Naive thymus-derived CD4-positive, alpha-beta T cell (primary cell): ENCODE results near the gene ALDH18A1. TPM values are rescaled to one million over a fixed set of nuclear protein-coding genes. Genes with fewer than 3 reads are reported as not detected.

Source experiments
- ATAC-seq: fragments of 150-1000 bp; cut with Tn5 transposase; 2 replicates; pipeline ENCODE4 v1.10.0; 2021; ENCODE audit warnings: mild to moderate bottlenecking, moderate library complexity
- CTCF ChIA-PET: fragments of 350-600 bp; sonication (Branson Sonifier 250); formaldehyde crosslinking; loops from one replicate; lab custom pipeline; 2021; ENCODE audit warnings: antibody characterized with exemption; lab: Charles Lee
- POLR2A ChIA-PET: fragments of 350-600 bp; sonication (Branson Sonifier 250); formaldehyde crosslinking; loops from one replicate; lab custom pipeline; 2021; ENCODE audit warnings: antibody characterized with exemption, inconsistent platforms; lab: Charles Lee
- DNase-seq, 9 donors: peaks; one replicate each; pipeline versions ENCODE4 v3.0.0 to v3.0.0-alpha.2; 2020 to 2022; ENCODE audit warnings: mixed read lengths in 1 of 9
- H3K27ac ChIP-seq: one replicate; pipeline ENCODE4 v1.7.0; 2013; ENCODE audit warnings: mild to moderate bottlenecking, low read depth, low read length, moderate library complexity
- H3K27me3 ChIP-seq, 2 donors: one replicate each; pipeline ENCODE4 v1.7.0; 2013; ENCODE audit warnings: low read length in 2 of 2, mild to moderate bottlenecking in 2 of 2, moderate library complexity in 2 of 2; ENCODE audit not compliant: control insufficient read depth in 2 of 2, insufficient read depth in 2 of 2
- H3K36me3 ChIP-seq, 3 experiments: 1 replicate in 2 of 3; 2 replicates in 1 of 3; pipeline ENCODE4 v1.7.0; 2013; ENCODE audit warnings: low read length in 3 of 3, mild to moderate bottlenecking in 3 of 3, moderate library complexity in 1 of 3; ENCODE audit not compliant: insufficient read depth in 3 of 3, control insufficient read depth in 2 of 3
- H3K4me1 ChIP-seq, 2 donors: one replicate each; pipeline ENCODE4 v1.7.0; 2013; ENCODE audit warnings: low read length in 2 of 2, mild to moderate bottlenecking in 2 of 2, moderate library complexity in 1 of 2; ENCODE audit not compliant: control insufficient read depth in 2 of 2, insufficient read depth in 2 of 2
- H3K4me3 ChIP-seq: 2 replicates; pipeline ENCODE4 v1.7.0; 2013; ENCODE audit warnings: mild to moderate bottlenecking, low read length
- H3K9me3 ChIP-seq, 3 experiments: 1 replicate in 2 of 3; 2 replicates in 1 of 3; pipeline ENCODE4 v1.7.0; 2013; ENCODE audit warnings: low read length in 3 of 3; ENCODE audit not compliant: control insufficient read depth in 2 of 3
- H3K27ac Mint-ChIP-seq, 9 donors: one replicate each; pipeline ENCODE4 v1.8.0; 2020 to 2022; ENCODE audit warnings: mixed read lengths in 9 of 9, mild to moderate bottlenecking in 8 of 9, moderate library complexity in 5 of 9, inconsistent platforms in 2 of 9
- H3K27me3 Mint-ChIP-seq, 5 donors: one replicate each; pipeline ENCODE4 v1.8.0; 2021 to 2022; ENCODE audit warnings: mixed read lengths in 5 of 5, mild to moderate bottlenecking in 1 of 5
- H3K36me3 Mint-ChIP-seq, 5 donors: one replicate each; pipeline ENCODE4 v1.8.0; 2020 to 2022; ENCODE audit warnings: mixed read lengths in 5 of 5, mild to moderate bottlenecking in 3 of 5, inconsistent platforms in 1 of 5
- H3K4me1 Mint-ChIP-seq, 7 donors: one replicate each; pipeline ENCODE4 v1.8.0; 2020 to 2022; ENCODE audit warnings: mixed read lengths in 7 of 7, mild to moderate bottlenecking in 3 of 7, inconsistent platforms in 1 of 7
- H3K4me3 Mint-ChIP-seq, 10 donors: one replicate each; pipeline ENCODE4 v1.8.0; 2020 to 2022; ENCODE audit warnings: mild to moderate bottlenecking in 10 of 10, mixed read lengths in 10 of 10, moderate library complexity in 6 of 10, inconsistent platforms in 2 of 10
- H3K9me3 Mint-ChIP-seq, 11 donors: one replicate each; pipeline ENCODE4 v1.8.0; 2020 to 2022; ENCODE audit warnings: mixed read lengths in 11 of 11, mild to moderate bottlenecking in 4 of 11, inconsistent platforms in 1 of 11, moderate library complexity in 1 of 11
- intact Hi-C, 2 donors: fragments of 100-400 bp; cut with micrococcal nuclease; formaldehyde crosslinking; loops; one replicate each; pipeline ENCODE4 v1.15.1; 2023
- polyA plus RNA-seq, 2 donors: library from polyadenylated mRNA; unstranded; fragments of 300-500 nt; fragmentation: Illumina TruSeq; gene quantifications; one replicate each; pipeline ENCODE4 v1.2.3, GENCODE V29; 2021
- total RNA-seq, 6 experiments: library from RNA in 5 of 6; stranded (reverse) in 5 of 6; gene quantifications; 1 replicate in 5 of 6; 2 replicates in 1 of 6; pipeline ENCODE4 v1.2.3 and lab custom pipeline; 2021 to 2026

The ALDH18A1 gene
- total RNA-seq (10 to 100 TPM; 15.0 to 73.8 (median 26.0) TPM), polyA plus RNA-seq (10 to 100 TPM; 51.9 to 62.4 TPM), total RNA-seq (lab: John Stamatoyannopoulos, UW) (30.3 reads per million, percentile 60 among the genes with 10 or more reads in this experiment)

DNA sequence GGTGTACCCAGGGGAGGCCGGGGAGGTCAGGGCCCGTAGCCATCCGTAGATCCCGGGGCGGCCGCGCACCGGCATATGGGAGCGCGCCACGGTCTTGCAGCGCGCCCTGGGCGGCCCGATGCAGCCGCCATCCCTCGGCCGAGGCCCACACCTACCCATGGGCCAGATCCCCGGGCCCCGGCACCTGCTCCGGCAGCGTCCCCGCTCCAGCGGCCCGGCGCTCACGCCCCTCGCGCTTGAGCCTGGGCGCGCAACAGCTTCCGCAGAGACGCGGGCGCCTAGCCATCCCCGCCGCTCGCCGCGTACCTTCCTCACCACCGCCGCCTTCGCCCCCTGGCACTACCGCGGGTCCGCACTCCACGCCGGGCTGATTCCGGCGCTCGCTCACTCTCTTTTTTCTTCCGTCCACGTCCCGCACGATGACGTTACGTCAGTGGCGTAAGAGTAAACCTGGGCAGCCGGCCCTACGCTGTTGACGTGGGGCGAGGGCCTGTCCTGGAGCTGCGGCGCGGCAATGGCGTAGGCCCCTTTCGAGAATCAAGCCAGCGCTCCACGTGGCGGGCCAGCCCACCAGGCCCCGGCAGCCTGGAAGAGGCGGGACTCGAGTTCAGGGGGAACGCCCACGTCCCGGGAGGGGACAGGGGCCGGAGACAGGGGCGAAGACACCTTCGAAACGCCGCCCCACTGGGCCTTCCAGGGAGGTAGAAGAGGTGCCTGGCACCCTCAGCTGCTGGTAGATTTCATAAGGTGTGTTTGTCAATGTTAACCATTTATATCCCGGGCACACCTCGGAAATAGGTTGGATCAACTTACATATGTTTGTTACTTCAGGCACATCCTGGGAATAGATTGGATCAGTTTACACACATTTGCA is at the start of gene ALDH18A1:
TSS of gene ALDH18A1 (minus strand) at position 421 of the 874 bp plus-strand sequence. CDS start 3,334 bp downstream, outside the sequence.
- Histone ChIP-seq H3K4me1 (peaks cover 7 to 13% of the 10 kb centered on the region in 2 donors), H3K36me3 (peaks cover 0 to 14% (median 4%) of the 10 kb centered on the region in 3 experiments), H3K4me3 (peak within 1 kb of the TSS; percentile 78), H3K27me3 (no peaks in the 10 kb centered on the region), H3K9me3 (no peaks in the 10 kb centered on the region), H3K27ac (peak within 1 kb of the TSS; percentile 72)
- CTCF ChIA-PET, result no interaction called here
- Mint-ChIP-seq H3K27me3 (peaks cover 0 to 3% (median 0%) of the 10 kb centered on the region in 5 donors), H3K27ac (peak within 1 kb of the TSS; percentile 82 to 97 (median 93)), H3K9me3 (peaks cover 0 to 7% (median 2%) of the 10 kb centered on the region in 11 donors), H3K4me1 (peaks cover 7 to 40% (median 27%) of the 10 kb centered on the region in 7 donors), H3K4me3 (peak within 1 kb of the TSS; percentile 98 to 100 (median 99)), H3K36me3 (peaks cover 4 to 28% (median 23%) of the 10 kb centered on the region in 5 donors)
- peak; percentile 78 to 95 (median 88) for DNase-seq
- peak; percentile 95 for ATAC-seq
- POLR2A ChIA-PET, result interaction anchor here (0.8 to 1.6 kb wide), 2 partner anchors 36 to 37 kb away, joined by 3 to 6 read pairs; partner anchors contain the start of gene TCTN3
- intact Hi-C loops, result loop anchor here (1.0 to 10.0 kb wide), 6 partner anchors 38 to 474 kb away; partner anchors contain the start of genes SORBS1 (in 2 of the 2), CCNJ (in 1 of the 2) and ZNF518A (in 1 of the 2)

DNA sequence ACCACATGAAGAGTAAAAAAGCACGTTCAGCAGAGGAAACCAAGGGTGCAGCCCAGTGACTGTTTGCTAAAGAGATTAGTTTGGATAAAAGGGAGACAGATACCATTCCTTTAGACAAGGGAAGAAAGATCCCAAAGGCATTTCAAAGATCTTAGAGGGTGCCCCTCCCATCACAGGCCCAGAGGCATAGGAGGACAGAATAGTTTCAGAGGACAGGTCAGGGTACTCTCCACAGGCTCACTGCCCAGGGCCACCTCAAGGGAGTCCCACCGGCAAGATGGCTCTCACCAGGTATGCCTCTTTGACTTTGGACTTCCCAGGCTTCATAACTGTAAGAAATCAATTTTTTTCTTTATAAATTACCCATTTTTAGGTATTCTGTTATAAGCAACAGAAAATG is 41.9 kb upstream of the ALDH18A1 start:
- DNase-seq (no peak), ATAC-seq (no peak)
- Histone ChIP-seq H3K9me3 (no peaks in the 10 kb centered on the region), H3K27ac (no peak overlapping the region), H3K4me3 (no peak overlapping the region), H3K36me3 (peaks cover 0 to 3% (median 0%) of the 10 kb centered on the region in 3 experiments), H3K27me3 (no peaks in the 10 kb centered on the region), H3K4me1 (no peaks in the 10 kb centered on the region)
- Mint-ChIP-seq H3K4me3 (no peak overlapping the region), H3K36me3 (peaks cover 0 to 12% (median 0%) of the 10 kb centered on the region in 5 donors), H3K4me1 (peaks cover 5 to 13% (median 10%) of the 10 kb centered on the region in 7 donors), H3K27me3 (peaks cover 4 to 20% (median 8%) of the 10 kb centered on the region in 5 donors), H3K9me3 (peaks cover 0 to 4% (median 0%) of the 10 kb centered on the region in 11 donors), H3K27ac (no peak overlapping the region)
- ChIA-PET CTCF (no interaction called here), POLR2A (no interaction called here)
- intact Hi-C loops, result loop anchor here (10.0 kb wide), 4 partner anchors 316 to 1136 kb away; partner anchors contain the start of genes LCOR (in 1 of the 2) and TM9SF3 (in 1 of the 2)

DNA sequence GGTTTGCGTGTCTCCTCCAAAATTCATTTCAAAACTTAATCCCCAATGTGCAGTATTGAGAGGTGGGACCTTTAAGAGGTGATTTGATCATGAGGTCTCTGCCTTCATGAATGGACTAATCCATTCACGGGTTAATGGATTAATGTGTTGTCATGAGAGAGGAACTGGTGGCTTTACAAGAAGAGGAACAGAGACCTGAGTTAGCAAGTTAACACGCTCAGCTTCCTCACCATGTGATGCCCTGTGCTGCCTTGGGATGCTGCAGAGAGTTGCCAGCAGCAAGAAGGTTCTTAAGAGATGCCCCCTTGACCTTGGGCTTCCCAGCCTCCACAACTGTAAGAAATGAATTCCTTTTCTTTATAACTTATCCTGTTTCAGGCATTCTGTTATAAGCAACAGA is 40.9 kb upstream of the ALDH18A1 start:
- Histone ChIP-seq H3K4me3 (no peak overlapping the region), H3K36me3 (peaks cover 0 to 4% (median 0%) of the 10 kb centered on the region in 3 experiments), H3K27me3 (no peaks in the 10 kb centered on the region), H3K4me1 (peaks cover 8 to 9% of the 10 kb centered on the region in 2 donors), H3K27ac (no peak overlapping the region), H3K9me3 (no peaks in the 10 kb centered on the region)
- H3K27me3 Mint-ChIP-seq, result peaks cover 4 to 20% (median 8%) of the 10 kb centered on the region in 5 donors
- ChIA-PET POLR2A (interaction anchor here (0.6 kb wide), 1 partner anchor 87 kb away, joined by 3 read pairs; no protein-coding TSS in a partner anchor), CTCF (no interaction called here)
- peaks cover 0 to 4% (median 0%) of the 10 kb centered on the region in 11 donors for H3K9me3 Mint-ChIP-seq
- peaks cover 11 to 23% (median 20%) of the 10 kb centered on the region in 7 donors for H3K4me1 Mint-ChIP-seq
- DNase-seq (no peak), ATAC-seq (no peak)
- intact Hi-C loops, result loop anchor here (10.0 kb wide), 4 partner anchors 317 to 1137 kb away; partner anchors contain the start of genes LCOR (in 1 of the 2) and TM9SF3 (in 1 of the 2)
- no peak overlapping the region for H3K4me3 Mint-ChIP-seq
- H3K27ac Mint-ChIP-seq, result no peak overlapping the region
- peaks cover 0 to 16% (median 0%) of the 10 kb centered on the region in 5 donors for H3K36me3 Mint-ChIP-seq

DNA sequence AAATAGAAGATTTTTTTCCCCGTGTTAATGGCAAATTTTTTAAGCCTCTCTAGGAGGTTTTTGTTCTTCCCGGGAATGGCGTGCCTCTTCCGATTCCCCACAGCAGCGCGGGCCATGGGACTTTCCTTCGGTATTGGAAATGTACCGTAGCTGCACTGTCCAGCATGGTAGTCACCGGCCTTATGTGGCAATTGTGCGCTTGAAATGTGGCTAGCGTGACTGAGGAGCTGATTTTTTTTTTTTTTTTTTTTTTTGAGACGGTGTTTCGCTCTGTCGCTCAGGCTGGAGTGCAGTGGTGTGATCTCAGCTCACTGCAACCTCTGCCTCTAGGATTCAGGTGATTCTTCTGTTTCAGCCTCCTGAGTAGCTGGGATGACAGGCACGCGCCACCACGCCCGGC is 38.2 kb upstream of the ALDH18A1 start:
- H3K4me3 Mint-ChIP-seq, result peak overlapping the region in 9 of 10 donors; percentile 36 to 99 (median 95)
- H3K27ac Mint-ChIP-seq, result peak overlapping the region in 7 of 9 donors; percentile 91 to 98 (median 96)
- H3K27me3 Mint-ChIP-seq, result peaks cover under 1 to 17% (median 5%) of the 10 kb centered on the region in 5 donors
- H3K4me1 ChIP-seq, result peaks cover 11 to 15% of the 10 kb centered on the region in 2 donors
- intact Hi-C loops, result loop anchor here (1.0 to 10.0 kb wide), 18 partner anchors 38 to 1992 kb away; partner anchors contain the start of genes ALDH18A1 (in 2 of the 2), CC2D2B (in 2 of the 2), CCNJ (in 2 of the 2) and SORBS1 (in 2 of the 2)
- H3K36me3 ChIP-seq, result peaks cover 0 to 23% (median 0%) of the 10 kb centered on the region in 3 experiments
- H3K4me3 ChIP-seq, result no peak overlapping the region
- H3K4me1 Mint-ChIP-seq, result peaks cover 27 to 47% (median 42%) of the 10 kb centered on the region in 7 donors
- H3K36me3 Mint-ChIP-seq, result peaks cover 4 to 28% (median 5%) of the 10 kb centered on the region in 5 donors
- ChIA-PET POLR2A (interaction anchor here (2.9 kb wide), 1 partner anchor 435 kb away, joined by 13 read pairs; the partner anchor contains the start of gene ZNF518A), CTCF (interaction anchor here (0.6 to 3.0 kb wide), 12 partner anchors 7 to 600 kb away, joined by 3 to 23 read pairs (median 5); no protein-coding TSS in a partner anchor)
- no peaks in the 10 kb centered on the region for H3K27me3 ChIP-seq
- H3K9me3 Mint-ChIP-seq, result peaks cover 0 to 4% (median 0%) of the 10 kb centered on the region in 11 donors
- no peaks in the 10 kb centered on the region for H3K9me3 ChIP-seq
- ATAC-seq (no peak), DNase-seq (no peak)
- H3K27ac ChIP-seq, result peak overlapping the region; percentile 56

DNA sequence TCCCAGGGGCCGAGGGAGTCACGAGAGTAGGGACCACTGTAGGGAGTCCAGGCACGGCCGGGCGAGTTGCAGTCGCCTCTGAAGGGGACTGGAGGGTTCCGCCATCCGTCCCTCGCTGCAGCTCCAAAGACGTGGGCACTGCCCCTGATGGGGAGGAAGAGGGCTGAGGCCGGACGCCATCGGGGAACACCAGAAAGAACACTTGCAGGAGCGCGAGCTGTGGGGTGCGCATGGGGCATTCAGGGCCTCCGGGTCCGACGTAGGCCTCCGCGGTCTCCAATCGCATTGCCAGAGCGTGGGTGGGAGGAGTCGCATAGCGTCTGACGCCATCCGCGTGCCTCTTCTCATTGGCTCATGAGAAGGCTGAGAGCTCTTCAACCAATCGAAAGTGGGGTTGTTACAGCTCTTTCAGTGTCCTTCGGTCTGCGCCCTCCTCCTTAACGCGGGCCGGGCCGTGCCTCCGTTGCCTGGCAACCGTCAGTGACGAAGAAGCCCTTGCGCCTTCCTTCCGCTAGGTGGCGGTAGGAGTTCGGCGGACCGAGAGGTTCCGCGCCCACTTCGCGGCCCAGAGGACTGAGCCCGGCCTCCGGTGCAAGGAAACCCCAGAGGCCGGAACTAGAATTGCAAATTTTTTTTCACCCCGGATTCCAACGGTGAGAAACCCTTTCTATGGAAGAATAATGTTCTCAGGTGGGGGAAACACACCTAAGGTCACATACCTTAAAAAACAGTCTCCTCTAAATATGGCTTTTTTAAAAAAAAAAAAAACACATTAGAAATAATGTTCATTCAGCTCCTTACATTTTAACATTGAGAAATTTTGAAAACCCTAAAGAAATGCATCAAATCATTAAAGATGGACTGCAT is 37.4 kb upstream of the ALDH18A1 start, which contains the start of gene TCTN3:
TSS of gene TCTN3 (minus strand) at position 260 of the 867 bp plus-strand sequence. CDS start at position 232, 28 bp downstream.
- Histone ChIP-seq H3K27me3 (no peaks in the 10 kb centered on the region), H3K4me1 (peaks cover 11 to 15% of the 10 kb centered on the region in 2 donors), H3K36me3 (peaks cover 0 to 27% (median 0%) of the 10 kb centered on the region in 3 experiments), H3K4me3 (peak within 1 kb of the TSS; percentile 93), H3K27ac (peak within 1 kb of the TSS; percentile 95), H3K9me3 (no peaks in the 10 kb centered on the region)
- ATAC-seq (peak; percentile 98), DNase-seq (peak; percentile 85 to 98 (median 97))
- H3K27me3 Mint-ChIP-seq, result peaks cover 0 to 9% (median 2%) of the 10 kb centered on the region in 5 donors
- ChIA-PET CTCF (interaction anchor here (0.6 to 3.0 kb wide), 24 partner anchors 8 to 605 kb away, joined by 3 to 23 read pairs (median 4); partner anchors contain the start of gene CC2D2B), POLR2A (interaction anchor here (0.6 to 2.9 kb wide), 10 partner anchors 30 to 1138 kb away, joined by 3 to 13 read pairs (median 4); partner anchors contain the start of genes ALDH18A1, LCOR and ZNF518A)
- peaks cover 27 to 51% (median 42%) of the 10 kb centered on the region in 7 donors for H3K4me1 Mint-ChIP-seq
- peak within 1 kb of the TSS; percentile 89 to 99 (median 96) for H3K4me3 Mint-ChIP-seq
- intact Hi-C loops, result loop anchor here (1.0 to 10.0 kb wide), 19 partner anchors 38 to 1992 kb away; partner anchors contain the start of genes ALDH18A1 (in 2 of the 2), CC2D2B (in 2 of the 2), CCNJ (in 2 of the 2) and SORBS1 (in 2 of the 2)
- peaks cover 0 to 4% (median 0%) of the 10 kb centered on the region in 11 donors for H3K9me3 Mint-ChIP-seq
- peak within 1 kb of the TSS; percentile 91 to 98 (median 96) for H3K27ac Mint-ChIP-seq
- H3K36me3 Mint-ChIP-seq, result peaks cover 4 to 28% (median 5%) of the 10 kb centered on the region in 5 donors
